Esophagus muscularis mucosa (tissue), 3 donors: ENCODE data around the gene C11orf68.

Experiments used
- CTCF ChIP-seq, 3 experiments: fragments of 200-600 bp in 2 of 3; fragments of 450-650 bp in 1 of 3; sonication (generic) in 2 of 3; IDR thresholded peaks; one replicate each; pipeline ENCODE4 v1.5.1; 2017 to 2019; ENCODE audit warnings: antibody characterized with exemption in 3 of 3, mild to moderate bottlenecking in 2 of 3, moderate library complexity in 1 of 3
- POLR2A ChIP-seq: fragments of 450-650 bp; IDR thresholded peaks from one replicate; pipeline ENCODE4 v1.6.1; 2017; ENCODE audit warnings: antibody characterized with exemption, moderate library complexity, mild to moderate bottlenecking, low read depth
- POLR2AphosphoS5 ChIP-seq, 2 donors: sonication (generic); formaldehyde crosslinking; IDR thresholded peaks; one replicate each; pipeline ENCODE4 v1.6.1; 2017; ENCODE audit warnings: antibody characterized with exemption in 2 of 2

- TF ChIP-seq CTCF (IDR thresholded peaks at IDR 0.05) (no peak), POLR2A (no peak), POLR2AphosphoS5 (IDR thresholded peaks at IDR 0.05) (peak in 1 of 2 donors; percentile 2)
Observed at GRCh38 chr11:65867284-65868071, 51.4 kb downstream of the C11orf68 start.
